Inferior parietal cortex (tissue), 1 donor: ENCODE measurements around the gene CSNK1E.

Experiments
- DNase-seq: peaks from one replicate; pipeline ENCODE4 v3.0.0-alpha.2; 2016; ENCODE audit errors: extremely low spot score

The CSNK1E gene

DNA sequence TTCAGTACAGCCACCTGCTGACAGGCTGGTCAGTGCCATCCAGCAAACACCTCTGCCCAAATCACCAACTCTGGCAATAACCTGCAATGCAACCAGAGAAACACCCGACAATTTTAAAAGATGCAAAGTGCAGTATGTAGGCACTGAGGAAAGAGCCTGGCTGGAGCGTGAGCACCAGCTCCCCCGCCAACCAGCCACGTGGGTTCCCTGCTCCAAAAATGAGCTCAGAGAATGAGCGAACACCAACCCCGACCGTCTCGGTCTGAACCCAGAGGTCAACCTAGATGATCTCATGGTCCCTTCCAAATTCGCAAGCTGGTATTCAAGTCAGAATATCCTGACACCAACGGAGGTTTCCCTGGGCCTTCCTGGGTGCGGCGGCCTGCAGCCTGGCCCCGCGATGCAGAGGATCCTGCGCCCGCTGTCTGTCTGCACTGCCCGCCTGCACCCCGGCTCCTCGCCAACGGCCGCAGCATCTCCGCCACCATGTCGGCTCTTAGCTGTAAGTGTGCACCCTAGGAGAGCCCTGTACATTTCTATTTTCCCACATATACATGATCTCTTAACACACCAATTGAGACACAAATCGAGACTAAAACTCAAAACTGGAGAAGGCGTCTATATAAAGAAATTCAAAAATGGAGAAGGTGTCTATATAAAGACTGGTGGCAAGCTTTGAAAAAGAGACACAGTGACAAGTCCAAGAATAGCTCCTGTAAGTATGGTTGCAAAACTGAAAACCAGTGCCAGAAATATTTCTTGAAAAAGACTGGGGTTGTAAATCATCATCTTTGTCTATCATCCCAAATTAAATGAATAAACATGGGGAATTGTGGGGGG lies 67.2 kb downstream of the CSNK1E start:
- no peak for DNase-seq

DNA sequence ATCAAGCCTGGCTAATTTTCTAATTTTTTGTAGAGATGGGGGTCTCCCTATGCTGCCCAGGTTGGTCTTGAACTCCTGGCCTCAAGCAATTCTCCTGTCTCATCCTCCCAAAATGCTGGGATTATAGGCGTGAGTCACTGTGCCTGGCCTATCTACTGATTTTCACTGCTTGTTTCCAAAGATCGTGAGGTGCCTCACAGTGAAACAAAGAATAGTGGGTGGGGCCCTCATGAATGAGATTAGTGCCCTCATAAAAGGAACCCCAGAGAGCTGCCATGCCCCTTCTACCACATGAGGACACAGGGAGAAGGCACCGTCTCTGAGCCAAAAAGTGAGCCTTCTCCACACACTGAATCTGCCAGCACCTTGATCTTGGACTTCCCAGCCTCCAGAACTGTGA lies 67.9 kb downstream of the CSNK1E start:
- no peak for DNase-seq

DNA sequence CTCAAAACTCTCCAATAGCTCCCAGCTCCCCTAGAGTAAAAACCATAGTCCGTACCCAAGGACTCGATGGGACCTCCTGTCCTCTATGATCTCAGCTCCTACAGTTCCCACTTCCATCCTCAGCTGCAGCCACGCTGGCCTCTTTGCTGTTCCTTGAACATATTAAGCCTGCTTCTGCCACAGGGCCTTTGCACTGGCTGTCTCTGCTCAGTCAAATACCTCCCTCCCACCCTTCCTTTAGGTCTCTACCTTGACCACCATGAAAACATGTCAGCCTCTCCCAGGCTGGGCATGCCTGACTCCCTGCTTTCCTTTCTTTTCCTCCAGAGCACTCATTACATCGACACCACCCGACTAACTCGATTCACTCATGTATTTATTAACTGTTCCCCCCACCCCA lies 69.0 kb downstream of the CSNK1E start:
- DNase-seq = no peak

DNA sequence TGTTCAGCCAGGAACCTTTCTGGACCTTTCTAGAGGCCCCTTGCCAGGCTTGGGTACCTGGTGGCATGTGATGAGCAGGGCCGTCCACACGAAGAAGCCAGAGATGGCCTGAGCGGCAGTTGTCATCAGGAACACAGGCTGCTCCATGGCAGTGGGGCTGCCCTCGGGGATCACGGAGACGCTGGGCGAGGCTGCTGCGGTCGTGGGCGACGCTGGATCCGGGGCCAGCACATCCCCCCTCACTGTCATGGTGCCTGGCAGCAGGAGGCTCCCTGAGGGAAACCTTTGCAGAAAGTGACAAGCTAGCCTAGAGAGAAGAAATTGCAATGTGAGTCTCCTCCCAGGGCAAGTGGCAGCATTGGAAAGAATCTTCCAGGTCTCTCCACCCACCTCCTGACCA lies 69.5 kb downstream of the CSNK1E start:
- no peak for DNase-seq

DNA sequence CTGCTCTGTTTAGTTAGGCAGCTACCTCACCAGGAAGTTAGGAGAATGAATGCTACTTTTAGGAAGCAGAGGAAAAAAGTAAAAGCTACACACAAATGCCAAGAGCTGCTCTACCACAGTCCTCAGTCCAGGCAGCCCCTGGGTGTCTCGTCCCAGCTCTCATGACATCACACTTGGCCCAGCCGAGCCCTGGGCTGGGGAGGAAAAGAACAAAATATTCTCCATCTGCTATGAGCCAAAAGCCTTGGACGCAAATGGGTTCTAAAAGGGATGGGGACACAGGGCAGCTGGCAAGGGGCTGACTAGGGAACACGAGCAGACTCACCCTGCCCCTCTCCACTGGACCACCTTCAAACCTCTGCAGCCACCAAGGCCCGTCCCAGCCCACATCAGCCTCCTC lies 70.5 kb downstream of the CSNK1E start:
- DNase-seq = no peak

DNA sequence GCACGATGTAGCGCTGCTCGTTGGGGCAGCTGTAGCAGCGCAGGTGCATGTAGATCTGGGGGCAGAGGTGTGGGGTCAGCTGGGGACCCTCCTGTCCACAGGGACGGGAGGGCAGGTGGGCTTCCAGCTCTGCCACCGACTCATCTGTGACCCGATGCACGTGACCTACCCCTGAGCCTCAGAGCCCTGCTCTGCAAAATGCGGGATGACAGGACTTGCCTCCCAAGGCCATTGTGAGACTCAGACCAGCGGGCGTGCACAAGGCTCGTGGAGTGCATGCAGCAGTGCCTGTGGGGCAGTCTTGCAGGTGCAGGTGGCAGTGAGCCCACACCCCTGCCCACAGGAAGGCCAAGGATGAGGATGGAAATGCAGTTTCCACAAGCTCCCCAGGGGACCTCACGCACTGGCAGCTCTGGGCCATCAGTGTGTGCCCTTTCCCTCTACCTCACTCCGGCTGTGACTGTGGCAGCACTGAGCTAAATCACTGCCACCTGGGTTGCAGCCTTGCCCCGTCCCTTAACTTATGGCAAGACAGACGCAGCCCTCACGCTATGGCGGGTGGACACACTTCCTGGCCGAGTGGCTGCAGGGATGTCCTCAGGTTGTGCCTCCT lies 71.1 kb downstream of the CSNK1E start:
- no peak for DNase-seq

DNA sequence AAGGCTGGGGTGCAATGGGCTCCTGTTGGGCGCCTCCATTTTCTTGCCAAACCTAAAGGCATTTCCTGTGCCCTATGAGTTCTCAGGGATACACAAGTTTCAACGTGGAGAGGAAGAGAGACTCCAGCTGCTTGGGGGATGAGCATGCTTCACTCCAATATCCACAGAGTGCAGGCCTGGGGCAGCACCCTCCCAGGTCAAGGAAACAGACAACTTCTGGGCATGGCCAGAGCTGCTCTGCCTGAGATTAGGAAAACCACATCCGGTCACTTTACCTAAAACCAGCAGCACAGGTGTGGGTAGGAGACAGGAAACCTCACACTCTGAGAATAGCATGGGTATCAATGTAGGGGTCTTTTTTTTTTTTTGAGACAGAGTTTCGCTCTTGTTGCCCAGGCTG lies 73.1 kb downstream of the CSNK1E start:
- DNase-seq = no peak

DNA sequence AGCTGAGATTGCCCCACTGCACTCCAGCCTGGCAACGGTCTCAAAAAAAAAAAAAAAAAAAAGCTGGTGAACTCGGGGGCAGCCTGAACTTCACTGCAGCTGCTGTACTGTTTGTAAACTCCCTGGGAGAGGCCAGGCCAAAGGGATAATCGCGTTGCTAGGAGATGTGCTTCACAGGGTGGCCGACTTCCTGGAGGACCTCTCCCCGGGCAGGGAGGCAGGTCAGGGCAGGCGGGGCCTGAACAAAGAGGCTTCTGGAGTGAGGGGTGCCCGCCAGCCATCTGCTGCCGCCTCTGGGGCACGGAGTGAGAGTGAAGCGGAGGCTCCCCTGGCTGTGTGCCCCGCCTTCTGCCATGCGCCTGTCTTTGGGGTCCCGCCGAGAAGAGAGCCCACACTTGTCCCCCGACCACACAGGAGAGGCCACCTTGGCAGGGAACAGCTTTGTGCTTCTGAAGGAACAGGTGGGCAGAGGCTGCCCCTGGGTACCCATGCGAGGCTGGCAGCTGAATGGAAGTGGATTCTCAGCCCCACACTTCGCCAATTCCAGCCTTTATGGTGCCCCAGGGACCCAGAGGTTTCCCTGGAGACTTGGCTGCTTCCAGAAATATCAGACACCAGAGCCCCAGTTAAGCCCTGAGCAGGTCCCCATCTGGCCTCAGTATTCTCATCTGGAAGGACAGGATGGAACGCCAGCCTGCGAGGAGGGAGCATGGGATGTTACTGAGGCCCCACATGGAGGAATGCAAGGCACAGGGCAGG lies 74.0 kb downstream of the CSNK1E start:
- no peak for DNase-seq

DNA sequence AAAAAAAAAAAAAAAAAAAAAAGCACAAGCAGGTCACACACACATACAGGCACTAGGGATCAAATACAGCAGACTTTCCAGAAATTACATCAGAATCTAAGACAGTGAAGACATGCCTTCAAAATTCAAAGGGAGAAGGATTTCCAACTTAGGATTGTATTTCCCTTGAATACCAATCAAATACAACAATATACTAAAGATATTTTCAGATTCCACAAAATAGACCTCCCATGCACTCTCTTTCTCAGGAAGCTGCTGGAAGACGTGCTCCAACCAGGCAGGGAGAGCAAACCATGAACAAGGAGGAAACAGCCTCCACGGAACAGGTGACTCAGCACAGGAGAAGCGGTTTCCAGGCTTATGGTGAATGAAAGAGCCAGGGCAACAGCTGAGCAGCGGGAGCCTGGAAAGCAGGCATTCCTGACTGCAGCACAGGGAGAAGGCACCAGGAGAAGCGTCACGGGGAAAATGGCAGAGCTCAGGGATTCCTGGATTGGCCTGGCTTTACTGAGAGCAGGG lies 76.4 kb downstream of the CSNK1E start:
- DNase-seq = no peak
